GM19023 (cell line): Measurements from ENCODE around the gene FIGN.

Source experiments
- ATAC-seq: cut with Tn5 transposase; IDR thresholded peaks from one replicate; pipeline ENCODE4 v1.9.1; 2021; ENCODE audit warnings: mild to moderate bottlenecking, moderate library complexity; ENCODE audit not compliant: unreplicated experiment

The FIGN gene

GRCh38 chr2:163737190-163737439 is 1.3 kb upstream of the FIGN start:
- no peak for ATAC-seq

GRCh38 chr2:163736433-163737189 is 803 bp upstream of the FIGN start:
- no peak for ATAC-seq

GRCh38 chr2:163734881-163735684 is 725 bp downstream of the FIGN start:
- ATAC-seq: no peak

- no peak for ATAC-seq
Observed at GRCh38 chr2:163734401-163734800, 1.4 kb downstream of the FIGN start.

- ATAC-seq: no peak
Observed at GRCh38 chr2:163733956-163734355, 1.9 kb downstream of the FIGN start.

GRCh38 chr2:163733301-163733938 is 2.4 kb downstream of the FIGN start:
- ATAC-seq: no peak

- no peak for ATAC-seq
Observed at GRCh38 chr2:163732727-163733126, 3.1 kb downstream of the FIGN start.

GRCh38 chr2:163731735-163732134 is 4.1 kb downstream of the FIGN start:
- no peak for ATAC-seq

- ATAC-seq: no peak
Observed at GRCh38 chr2:163730556-163730955, 5.3 kb downstream of the FIGN start.

- no peak for ATAC-seq
Observed at GRCh38 chr2:163729636-163730273, 6.1 kb downstream of the FIGN start.

- no peak for ATAC-seq
Observed at GRCh38 chr2:163723881-163724280, 11.9 kb downstream of the FIGN start.

GRCh38 chr2:163723348-163723747 is 12.5 kb downstream of the FIGN start:
- no peak for ATAC-seq

- ATAC-seq: no peak
Observed at GRCh38 chr2:163719331-163719730, 16.5 kb downstream of the FIGN start.

GRCh38 chr2:163717993-163718680 is 17.7 kb downstream of the FIGN start:
- ATAC-seq: no peak

GRCh38 chr2:163717515-163717914 is 18.3 kb downstream of the FIGN start:
- no peak for ATAC-seq

GRCh38 chr2:163716101-163716500 is 19.7 kb downstream of the FIGN start:
- no peak for ATAC-seq

- no peak for ATAC-seq
Observed at GRCh38 chr2:163715668-163716067, 20.1 kb downstream of the FIGN start.

- ATAC-seq: no peak
Observed at GRCh38 chr2:163715199-163715598, 20.6 kb downstream of the FIGN start.

GRCh38 chr2:163713534-163714311 is 22.1 kb downstream of the FIGN start:
- no peak for ATAC-seq

GRCh38 chr2:163711699-163712098 is 24.1 kb downstream of the FIGN start:
- no peak for ATAC-seq
